GM19463 (cell line): ENCODE data around the gene OPRD1.

Experiments
- ATAC-seq: cut with Tn5 transposase; IDR thresholded peaks from one replicate; pipeline ENCODE4 v1.9.1; 2021; ENCODE audit warnings: mild to moderate bottlenecking, moderate library complexity; ENCODE audit not compliant: unreplicated experiment

The OPRD1 gene

DNA sequence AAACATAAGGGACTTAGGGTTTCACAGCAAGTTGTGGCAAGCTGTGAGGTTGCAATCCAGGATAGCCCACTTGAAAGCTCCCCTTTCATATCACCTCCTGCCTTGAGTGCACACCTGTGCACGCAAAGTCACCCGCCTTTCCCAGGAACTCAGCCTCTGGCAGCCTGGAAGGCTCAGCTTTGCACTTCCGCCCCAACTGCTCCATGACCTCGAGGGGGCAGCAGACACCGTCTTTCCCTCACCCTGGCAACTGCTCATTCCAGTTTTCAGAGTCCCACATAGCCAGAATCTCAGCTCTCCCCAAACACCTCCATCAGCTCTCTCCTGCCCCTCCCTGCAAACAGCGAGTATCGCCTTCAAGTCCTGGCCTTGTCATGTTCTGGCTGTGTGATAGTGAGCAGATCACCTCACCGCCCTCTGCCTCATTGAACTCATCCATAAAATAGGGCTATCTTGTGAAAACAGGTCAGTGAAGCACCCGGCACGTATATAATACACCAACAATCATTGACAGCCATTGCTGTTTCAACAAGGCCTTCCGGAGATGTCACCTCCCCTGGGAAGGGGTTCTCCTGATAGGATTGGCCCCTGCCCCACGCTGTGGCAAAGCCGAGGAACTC is 70.1 kb downstream of the OPRD1 start:
- ATAC-seq, result no peak

DNA sequence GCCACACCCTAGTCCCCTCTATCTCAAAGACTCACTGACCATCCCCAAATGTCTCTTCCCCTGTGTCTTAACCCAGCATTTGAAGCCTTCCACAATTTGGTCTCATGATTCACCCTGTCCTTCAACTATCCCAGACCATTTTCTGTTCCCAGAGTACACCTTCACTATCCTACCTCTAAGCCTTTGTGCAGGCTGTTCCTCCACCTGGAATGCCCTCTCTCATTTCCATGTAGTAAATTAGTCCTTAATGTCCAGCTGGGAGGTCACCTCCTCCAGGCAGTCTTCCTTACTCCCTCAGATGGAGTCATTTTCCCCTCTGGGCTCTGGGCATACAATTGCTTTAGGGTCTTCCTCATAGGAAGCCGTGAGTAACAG is 71.3 kb downstream of the OPRD1 start:
- no peak for ATAC-seq

DNA sequence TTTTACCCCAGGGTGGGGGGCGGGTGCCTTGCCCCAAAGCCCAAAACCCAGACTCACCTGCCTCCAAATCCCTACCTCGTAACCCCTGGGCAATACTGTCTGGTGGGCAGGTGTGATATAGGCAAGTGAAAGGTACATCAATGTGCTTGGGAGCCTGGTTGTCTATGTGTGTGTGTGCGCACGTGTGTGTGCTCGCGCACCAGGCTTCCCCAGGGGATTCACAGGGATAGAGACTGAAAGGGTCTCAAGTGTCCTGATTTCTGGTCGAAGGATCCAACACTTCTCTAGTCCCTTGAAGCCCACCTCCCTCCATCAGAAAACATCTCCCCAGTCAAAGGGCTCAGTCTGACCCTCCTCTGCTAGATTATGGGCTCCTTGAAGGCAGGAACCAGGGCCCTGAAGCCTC is 73.5 kb downstream of the OPRD1 start:
- no peak for ATAC-seq

DNA sequence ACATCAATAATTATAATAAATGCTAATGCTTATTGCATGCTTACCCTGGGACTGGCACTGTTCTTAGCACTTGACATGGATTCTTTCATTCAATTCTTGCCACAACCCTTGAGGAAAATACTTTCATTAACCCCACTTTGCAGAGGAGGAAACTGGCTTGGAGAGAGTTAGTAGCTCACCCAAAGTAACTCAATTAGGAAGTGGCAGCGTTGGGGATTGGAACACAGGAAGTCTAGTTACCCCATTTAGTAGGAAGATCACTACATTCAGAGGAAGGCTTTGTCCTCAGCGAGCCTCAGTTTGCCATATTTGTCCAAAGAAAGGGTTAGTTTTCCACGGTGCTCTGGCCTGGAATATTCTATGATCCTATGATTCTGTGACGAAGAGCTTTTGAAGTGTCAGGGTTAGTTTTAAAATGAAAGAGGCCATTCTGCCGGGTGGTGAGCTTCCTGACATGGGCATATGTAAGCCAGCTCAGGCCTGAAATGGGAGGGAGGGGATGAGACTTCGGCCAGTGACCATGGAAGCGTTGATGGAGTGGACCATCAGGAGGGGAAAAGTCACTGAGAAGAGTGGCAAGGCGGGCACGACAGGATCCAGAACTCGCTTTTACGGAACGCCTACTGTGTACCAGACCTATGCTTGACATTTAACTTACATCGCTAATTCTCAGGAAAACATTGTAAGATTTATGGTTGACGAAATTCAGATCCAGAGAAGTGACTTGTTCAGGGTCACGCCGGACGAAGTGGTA is 74.2 kb downstream of the OPRD1 start:
- no peak for ATAC-seq

DNA sequence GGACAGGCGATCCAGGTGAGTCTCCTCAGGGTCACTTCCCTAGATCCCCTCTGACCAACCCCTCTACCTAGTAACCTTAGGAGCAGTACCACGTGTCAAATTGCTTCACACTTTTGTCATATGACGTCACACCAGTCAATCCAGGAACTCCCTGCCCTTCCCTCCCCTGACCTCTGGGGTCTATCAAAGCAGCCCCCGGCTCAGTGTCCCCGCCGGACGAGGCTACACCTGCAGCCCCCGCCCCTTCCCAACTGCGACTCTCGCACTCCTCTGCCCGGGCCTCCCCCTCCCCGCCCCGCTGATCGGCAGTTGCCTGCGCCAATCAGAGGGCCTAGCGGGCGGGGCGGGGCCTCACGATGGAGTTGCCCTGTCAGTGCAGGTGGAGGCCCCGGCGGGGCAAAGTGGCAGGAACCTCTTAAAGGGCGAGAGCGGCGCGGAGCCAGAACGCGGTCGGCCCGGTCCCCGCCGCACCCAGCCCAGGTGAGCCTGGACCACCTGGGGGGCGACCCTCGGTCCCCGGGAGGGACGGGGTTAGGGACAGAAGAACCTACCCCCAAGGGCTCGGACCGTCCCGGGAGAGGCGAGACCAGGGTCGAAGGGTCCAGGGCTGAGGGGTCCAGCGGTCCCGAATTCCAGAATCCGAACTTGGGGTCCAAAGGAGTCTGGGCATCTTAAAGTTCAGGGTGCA is 74.9 kb downstream of the OPRD1 start:
- ATAC-seq, result peak; percentile 72

DNA sequence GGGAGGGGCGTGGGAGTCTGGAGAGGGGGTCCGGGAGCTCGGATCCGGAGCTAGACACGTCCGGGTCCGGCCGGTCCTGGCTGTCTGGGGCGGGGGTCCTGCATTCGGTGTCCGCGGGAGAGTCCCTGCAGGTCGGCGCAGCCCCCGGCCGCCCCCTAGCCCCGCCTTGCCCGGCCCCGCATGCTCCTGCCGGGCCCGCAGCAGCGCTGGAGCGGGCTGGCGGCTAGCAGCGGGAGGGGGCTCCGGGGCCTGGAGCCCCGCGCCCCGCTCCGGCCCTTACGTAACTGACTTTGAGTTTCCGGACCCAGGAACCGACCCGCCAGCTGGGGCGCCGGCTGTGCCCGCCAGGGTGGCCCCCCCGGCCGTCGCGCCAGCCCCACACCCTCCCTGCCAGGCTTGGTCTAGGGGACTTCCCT is 75.5 kb downstream of the OPRD1 start:
- no peak for ATAC-seq

DNA sequence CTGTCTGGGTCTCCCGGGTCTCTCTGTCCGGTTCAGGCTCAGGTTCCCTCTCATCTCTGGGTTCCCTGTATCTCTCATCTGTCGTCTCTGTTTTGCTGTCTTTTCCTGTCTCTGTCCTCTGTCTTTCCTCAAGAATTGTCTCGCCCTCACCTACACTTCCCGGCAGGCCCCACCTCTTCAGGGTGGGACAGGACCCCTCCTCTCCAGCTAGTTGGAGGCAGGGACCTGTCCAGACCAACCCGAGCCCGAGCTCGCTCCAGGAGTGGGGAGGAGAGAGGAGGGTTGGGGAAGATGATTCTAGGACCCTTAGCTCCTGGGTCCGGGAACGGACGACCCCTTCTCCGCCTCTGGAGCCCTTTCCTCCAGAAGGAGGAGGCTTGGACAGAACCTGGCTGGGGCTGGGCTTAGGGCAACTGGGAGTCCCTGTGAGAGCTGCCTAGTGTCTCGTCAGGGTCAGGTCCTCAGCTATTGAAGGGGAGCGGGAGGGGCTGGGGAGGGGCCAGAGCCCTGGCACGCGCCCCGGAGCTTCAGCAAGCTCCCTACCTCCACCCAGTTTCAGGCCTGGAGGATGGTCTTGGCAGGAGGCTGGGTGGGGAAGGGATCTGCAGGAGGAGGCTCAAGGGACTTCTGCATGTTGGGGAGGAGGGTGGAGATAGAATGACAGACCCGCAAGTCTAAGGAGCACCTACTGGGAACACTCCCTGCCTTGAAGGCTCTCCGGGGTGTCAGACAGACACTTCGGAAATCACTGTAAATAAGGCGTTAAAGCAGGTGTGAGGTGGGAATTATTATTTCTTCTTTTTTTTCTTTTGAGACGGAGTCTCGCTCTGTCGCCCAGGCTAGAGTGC is 76.1 kb downstream of the OPRD1 start:
- no peak for ATAC-seq

DNA sequence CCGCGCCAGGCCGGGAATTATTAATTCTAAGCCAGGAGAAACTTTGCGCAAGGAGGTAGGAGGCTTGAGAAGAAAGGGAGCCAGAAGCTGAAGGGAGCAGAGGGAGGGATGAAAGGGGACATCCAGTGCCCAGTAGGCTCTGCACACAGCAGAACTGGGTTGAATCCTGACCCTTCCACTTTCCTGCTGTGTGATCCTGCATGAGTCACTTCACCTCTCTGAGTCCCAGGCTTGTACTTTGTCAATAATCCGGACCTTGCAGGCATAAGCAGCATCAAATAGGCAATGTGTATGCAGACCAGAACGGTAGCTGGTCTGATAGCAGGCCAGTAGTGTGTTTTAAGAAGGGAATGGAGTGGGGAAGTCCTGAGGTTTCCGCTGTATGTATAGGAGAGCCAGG is 76.9 kb downstream of the OPRD1 start:
- ATAC-seq, result no peak

DNA sequence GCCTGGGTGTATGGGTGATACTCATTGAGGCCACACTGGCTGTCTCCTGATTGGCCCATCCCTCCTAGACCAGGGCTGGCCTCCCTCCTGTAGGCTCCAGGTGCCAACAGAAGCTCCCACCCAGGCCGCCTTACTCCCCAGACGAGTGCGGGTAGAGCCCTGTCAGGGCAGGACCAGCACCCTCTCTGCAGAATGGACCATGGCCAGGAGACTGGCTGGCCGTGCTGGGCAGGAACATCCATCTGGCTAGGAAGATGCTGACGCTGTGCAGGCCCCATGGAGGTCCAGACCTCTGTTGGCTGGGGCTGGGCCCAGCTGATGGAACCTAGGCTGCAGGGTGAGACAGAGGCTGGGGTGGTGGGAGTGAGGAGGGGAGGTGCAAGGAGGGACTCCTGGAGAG is 77.4 kb downstream of the OPRD1 start:
- no peak for ATAC-seq

DNA sequence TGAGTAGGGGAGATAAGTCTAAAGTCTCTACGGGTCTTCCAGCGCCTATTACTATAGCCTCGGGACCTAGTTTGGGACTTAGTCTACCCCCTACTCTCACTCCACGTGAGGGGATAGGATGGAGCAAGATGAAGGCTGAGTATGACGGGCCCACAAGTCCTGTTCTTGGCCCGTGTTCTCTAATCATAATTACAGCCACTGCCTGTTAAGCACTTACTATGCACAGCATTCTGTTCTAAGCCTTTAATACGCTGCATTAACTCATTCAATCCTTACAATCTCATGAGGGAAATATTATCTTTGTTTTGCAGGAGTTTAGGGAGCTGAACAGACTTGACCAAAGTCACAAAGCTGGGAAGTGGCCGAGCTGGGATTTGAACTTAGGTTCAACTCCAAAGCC is 78.5 kb downstream of the OPRD1 start:
- ATAC-seq, result no peak

DNA sequence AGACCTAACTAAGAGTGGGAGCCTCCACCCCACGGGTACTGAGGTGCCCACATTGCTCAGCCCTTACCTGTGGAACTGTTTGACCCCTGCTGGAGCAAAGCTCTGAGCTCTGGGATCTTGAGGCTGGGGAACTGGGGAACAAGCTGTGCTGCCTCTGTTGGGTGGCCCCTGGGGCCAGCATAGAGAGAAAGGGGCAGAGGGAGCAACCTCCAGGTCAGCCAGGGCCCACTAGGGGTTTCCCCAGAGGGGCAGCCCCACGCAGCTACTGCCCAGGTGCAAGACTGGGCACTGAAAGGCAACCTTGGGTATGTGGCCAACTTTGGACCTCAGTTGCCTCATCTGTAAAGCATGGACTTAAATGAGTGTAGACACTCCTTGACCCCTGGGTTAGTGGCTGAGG is 78.9 kb downstream of the OPRD1 start:
- ATAC-seq, result no peak

DNA sequence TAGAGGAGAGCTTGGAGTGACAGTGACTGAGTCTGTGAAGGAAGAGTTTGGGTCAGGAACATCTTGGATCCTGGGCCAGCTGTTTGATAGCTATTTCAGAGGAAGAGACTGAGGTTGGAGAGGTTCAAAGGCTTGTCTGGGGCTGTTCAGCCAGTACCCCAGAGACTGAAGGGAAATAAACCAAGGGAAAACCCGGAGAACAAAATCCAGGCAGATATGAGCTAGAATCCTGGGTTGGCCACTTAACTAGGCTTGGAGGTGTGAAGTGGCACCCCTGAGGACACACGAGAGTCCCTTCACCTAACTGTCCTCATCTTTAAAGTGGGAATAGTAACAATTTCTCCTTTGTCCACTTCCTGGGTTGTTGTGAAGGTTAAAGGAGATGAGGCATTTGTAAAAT is 79.3 kb downstream of the OPRD1 start:
- no peak for ATAC-seq

DNA sequence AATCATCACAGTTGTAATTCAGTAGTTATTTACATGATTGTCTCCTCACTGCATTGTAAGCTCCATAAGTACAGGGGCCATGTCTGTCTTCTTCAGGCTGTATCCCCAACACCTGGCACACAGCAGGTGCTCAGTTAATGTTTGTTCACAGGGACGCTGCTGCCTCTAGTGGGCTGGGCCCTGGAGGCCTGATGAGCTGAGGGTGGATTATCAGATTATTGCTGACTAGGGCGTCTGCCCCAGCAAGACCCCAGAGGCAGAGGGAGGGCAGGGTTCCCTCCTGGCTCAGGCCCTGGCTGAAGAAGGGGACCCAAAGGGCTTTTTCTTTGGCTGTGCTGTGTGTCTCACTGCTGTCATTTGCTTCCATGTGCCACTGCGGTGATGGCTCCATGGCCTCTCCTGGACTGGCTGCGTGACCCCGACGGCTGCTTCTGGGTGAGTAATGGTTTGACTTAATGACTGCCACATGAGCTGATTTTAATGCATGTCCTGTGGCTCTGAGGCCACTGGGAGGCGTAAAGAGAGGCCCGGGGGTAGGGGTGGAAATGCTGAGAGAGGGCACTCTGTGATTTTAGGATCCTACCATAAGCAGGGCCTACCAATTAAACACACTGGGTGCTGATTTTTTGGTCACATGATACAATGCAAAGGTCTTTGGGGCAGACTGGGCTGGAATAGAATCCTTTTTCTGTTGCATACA is 81.6 kb downstream of the OPRD1 start:
- ATAC-seq, result no peak

DNA sequence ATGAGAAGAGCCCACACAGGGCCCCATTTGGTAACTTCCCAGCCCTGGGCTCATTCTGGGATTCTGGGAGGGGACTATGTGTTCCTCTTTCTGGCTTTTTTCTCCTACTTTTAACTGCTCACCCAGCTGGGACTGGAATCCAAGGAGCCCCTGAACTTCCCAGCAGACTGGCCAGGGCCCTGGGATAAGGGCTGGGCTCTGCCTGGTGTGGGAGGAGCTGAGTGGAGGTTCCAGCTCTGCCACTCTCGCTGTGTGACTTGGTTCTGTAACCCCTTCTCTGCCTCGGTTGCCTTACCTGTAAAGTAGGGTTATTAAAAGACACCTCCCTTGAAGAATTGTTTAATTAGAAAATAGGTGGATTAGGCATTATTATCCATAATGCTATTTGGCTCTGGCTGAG is 82.8 kb downstream of the OPRD1 start:
- no peak for ATAC-seq

DNA sequence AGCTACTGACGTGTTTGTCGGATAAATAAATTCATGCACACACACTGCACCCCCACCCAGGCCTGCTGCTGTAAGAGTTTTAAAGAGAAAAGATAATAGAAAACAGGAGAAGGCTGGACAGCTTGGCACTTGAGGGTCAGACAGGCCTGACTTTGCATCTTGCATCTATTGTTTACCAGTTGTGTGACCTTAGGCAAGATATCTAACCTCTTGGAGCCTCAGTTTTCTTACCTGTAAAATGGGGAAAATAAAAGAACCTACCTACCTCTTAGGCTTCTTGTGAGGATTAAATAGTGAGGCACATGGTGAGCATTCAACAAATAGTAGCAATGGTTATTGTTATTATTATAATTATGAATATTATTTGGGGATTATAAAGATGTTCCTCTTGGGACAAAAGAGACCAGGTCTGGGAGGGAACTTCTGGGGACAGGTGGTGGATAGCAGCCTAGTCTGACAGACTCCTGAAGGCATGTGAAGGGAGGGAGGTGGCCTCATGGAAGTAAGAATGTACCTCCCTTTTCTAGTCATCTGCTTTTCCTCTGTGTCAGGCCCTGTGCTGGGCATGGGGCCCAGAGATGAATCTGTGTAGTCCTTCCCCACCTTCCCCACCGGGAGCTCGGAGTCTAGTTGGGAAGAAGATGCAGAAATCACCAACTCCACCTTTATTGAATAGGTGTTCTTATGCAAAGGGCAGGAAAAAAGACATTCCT is 84.1 kb downstream of the OPRD1 start:
- no peak for ATAC-seq

DNA sequence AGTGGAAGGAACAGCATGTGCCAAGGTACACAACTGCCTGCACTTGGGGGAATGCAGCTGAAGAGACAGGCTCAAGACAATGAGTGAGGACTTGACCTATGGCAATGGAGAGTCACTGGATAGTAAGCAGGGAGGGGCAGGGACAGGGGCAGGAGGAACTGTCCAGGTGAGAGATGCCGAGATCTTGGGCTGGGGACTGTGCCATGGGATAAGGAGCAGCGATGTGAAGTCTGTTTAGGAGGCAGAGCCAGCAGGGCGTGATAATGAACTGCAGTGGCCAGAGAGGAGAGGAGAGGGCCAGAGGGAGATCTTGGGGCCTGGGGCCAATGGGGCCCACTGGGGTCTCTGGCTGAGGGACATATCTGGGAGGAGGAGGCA is 84.6 kb downstream of the OPRD1 start:
- no peak for ATAC-seq

DNA sequence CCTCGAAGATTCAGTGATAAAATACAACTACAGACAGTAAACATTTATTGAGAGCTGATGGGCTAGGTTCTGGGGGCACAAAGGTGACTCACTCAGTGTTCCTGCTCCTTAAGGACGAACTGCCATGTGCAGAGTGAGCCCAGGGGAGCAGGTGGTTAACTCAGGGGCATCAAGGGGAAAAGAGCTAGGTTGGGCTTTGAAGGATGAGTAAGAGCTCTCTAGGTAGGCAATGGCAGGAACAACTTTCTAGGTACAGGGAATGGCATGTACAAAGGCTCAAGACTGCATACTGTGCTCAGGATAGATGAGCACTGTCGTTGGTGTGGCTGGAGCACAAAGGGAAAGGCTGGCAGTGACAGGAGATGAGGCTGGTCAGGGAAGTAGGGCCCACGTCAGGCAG is 85.8 kb downstream of the OPRD1 start:
- no peak for ATAC-seq

DNA sequence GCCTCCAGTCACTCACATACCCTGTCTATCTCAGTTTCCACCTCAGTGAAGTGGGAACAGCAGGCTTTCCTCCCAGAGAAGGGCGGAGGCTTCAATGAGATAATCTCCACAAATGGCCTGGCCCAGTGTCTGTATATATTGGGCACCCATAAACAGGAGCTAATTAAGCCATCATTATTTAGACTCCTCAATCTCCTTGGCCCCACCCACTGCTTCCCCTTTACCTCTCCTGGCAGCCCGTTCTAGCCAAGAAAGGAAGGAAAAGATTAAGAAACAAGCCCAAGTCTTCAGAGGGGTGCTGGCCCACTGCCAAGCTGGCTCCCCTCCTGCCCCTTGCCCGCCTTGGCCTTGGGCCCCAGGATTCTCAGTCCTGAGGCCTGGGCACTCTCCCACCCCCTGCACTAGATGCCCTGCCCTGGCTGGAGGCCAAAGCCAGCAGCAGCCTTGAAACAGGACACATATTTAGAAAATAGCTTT is 86.5 kb downstream of the OPRD1 start:
- no peak for ATAC-seq

DNA sequence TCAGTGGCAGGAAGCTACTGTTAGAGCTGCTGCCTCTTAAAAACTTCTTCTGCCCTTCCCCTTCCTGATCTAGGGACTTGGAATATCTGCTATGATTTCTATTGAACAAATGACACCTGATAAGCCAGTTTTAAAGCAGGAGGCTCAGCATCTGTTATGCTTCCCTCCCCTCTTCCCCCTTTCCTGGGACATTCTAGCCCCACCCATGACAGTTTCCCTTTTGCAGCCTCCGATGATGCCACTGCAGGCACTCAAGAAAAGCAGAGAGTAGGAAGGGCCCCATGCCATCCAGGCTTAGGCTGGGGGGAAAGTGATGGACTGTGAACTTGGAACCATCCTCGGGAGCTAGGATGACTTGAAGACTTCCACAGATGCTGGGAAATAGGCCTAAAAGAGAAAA is 87.3 kb downstream of the OPRD1 start:
- no peak for ATAC-seq

DNA sequence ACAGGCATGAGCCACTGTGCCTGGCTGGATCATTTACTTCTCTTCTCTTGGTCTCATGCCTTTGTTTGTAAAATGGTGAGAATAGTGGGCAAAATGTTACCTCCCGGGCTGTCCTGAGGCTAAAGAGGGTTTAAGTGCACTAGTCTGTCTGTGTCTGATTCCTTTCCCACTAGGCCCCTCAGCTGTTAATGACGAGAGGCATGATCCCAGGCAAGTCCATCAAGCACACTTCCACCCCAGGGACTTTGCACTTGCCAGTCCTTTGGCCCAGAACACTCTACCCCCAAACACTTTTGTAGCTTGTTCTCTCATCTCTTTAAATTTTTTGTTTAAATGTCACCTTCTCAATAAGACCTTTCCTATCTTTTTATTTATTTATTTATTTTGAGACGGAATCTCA is 88.6 kb downstream of the OPRD1 start:
- ATAC-seq, result no peak
